HL-60/S4 treated with retinoic acid at 250 ng/mL for 4 days and 3 days (cell line): ENCODE results near the gene CKAP5.

Experiments used
- in situ Hi-C: fragments of 300-500 bp; cut with MboI; formaldehyde crosslinking; loops from 2 replicates; pipeline ENCODE4 v1.7.0; 2022; ENCODE audit warnings: low sequenced_read_pairs

CKAP5 gene

GRCh38 chr11:46845740-46846509 is at the start of gene CKAP5:
Gene CKAP5 (minus strand): TSS chr11:46846280. CDS start chr11:46821231, 25,049 bp downstream.
- in situ Hi-C loops, result no loop called here

GRCh38 chr11:46895821-46896220 is 49.7 kb upstream of the CKAP5 start:
- in situ Hi-C loops, result loop anchor here (25.0 kb wide), 1 partner anchor 541 kb away; the partner anchor contains the start of genes PSMC3 and RAPSN

- in situ Hi-C loops, result loop anchor here (25.0 kb wide), 1 partner anchor 542 kb away; the partner anchor contains the start of genes PSMC3 and RAPSN
These were observed 48.9 kb upstream of the CKAP5 start for GRCh38 chr11:46894961-46895360.

GRCh38 chr11:46894506-46894905 is 48.4 kb upstream of the CKAP5 start:
- in situ Hi-C loops, result loop anchor here (25.0 kb wide), 1 partner anchor 543 kb away; the partner anchor contains the start of genes PSMC3 and RAPSN

GRCh38 chr11:46892838-46893237 is 46.8 kb upstream of the CKAP5 start:
- in situ Hi-C loops, result loop anchor here (25.0 kb wide), 1 partner anchor 544 kb away; the partner anchor contains the start of genes PSMC3 and RAPSN

- in situ Hi-C loops, result loop anchor here (25.0 kb wide), 1 partner anchor 545 kb away; the partner anchor contains the start of genes PSMC3 and RAPSN
These were observed 46.0 kb upstream of the CKAP5 start for GRCh38 chr11:46892109-46892508.

GRCh38 chr11:46890665-46891064 is 44.6 kb upstream of the CKAP5 start:
- in situ Hi-C loops, result loop anchor here (25.0 kb wide), 1 partner anchor 547 kb away; the partner anchor contains the start of genes PSMC3 and RAPSN

- in situ Hi-C loops, result loop anchor here (10.0 to 25.0 kb wide), 2 partner anchors 265 to 547 kb away; partner anchors contain the start of genes PSMC3 and RAPSN
These were observed 43.8 kb upstream of the CKAP5 start for GRCh38 chr11:46889689-46890475.

GRCh38 chr11:46889251-46889650 is 43.2 kb upstream of the CKAP5 start:
- in situ Hi-C loops, result loop anchor here (10.0 to 25.0 kb wide), 2 partner anchors 266 to 548 kb away; partner anchors contain the start of genes PSMC3 and RAPSN

- in situ Hi-C loops, result loop anchor here (10.0 to 25.0 kb wide), 2 partner anchors 266 to 549 kb away; partner anchors contain the start of genes PSMC3 and RAPSN
These were observed 42.6 kb upstream of the CKAP5 start for GRCh38 chr11:46888636-46889035.

- in situ Hi-C loops, result loop anchor here (10.0 to 25.0 kb wide), 2 partner anchors 269 to 551 kb away; partner anchors contain the start of genes PSMC3 and RAPSN
These were observed 40.1 kb upstream of the CKAP5 start for GRCh38 chr11:46886211-46886610.

- in situ Hi-C loops, result loop anchor here (25.0 kb wide), 1 partner anchor 558 kb away; the partner anchor contains the start of genes PSMC3 and RAPSN
These were observed 33.0 kb upstream of the CKAP5 start for GRCh38 chr11:46879056-46879585.

GRCh38 chr11:46877580-46877979 is 31.5 kb upstream of the CKAP5 start:
- in situ Hi-C loops, result loop anchor here (25.0 kb wide), 1 partner anchor 560 kb away; the partner anchor contains the start of genes PSMC3 and RAPSN

- in situ Hi-C loops, result loop anchor here (25.0 kb wide), 1 partner anchor 561 kb away; the partner anchor contains the start of genes PSMC3 and RAPSN
These were observed 30.4 kb upstream of the CKAP5 start for GRCh38 chr11:46876471-46876870.

- in situ Hi-C loops, result no loop called here
These were observed 28.5 kb upstream of the CKAP5 start for GRCh38 chr11:46874586-46874985.

- in situ Hi-C loops, result no loop called here
These were observed 22.8 kb upstream of the CKAP5 start for GRCh38 chr11:46868912-46869311.

GRCh38 chr11:46865340-46865739 is 19.3 kb upstream of the CKAP5 start:
- in situ Hi-C loops, result no loop called here

GRCh38 chr11:46860218-46860617 is 14.1 kb upstream of the CKAP5 start:
- in situ Hi-C loops, result no loop called here

- in situ Hi-C loops, result no loop called here
These were observed 13.0 kb upstream of the CKAP5 start for GRCh38 chr11:46858920-46859546.

GRCh38 chr11:46857666-46858065 is 11.6 kb upstream of the CKAP5 start:
- in situ Hi-C loops, result no loop called here
